ENCODE data around the gene U2AF1.
"Not testable (repeated sequence)": the region's sequence is repeated elsewhere in the genome, so short reads cannot be mapped to it uniquely, and the experiment has no call there.

- TF ChIP-seq, protein P1, sequence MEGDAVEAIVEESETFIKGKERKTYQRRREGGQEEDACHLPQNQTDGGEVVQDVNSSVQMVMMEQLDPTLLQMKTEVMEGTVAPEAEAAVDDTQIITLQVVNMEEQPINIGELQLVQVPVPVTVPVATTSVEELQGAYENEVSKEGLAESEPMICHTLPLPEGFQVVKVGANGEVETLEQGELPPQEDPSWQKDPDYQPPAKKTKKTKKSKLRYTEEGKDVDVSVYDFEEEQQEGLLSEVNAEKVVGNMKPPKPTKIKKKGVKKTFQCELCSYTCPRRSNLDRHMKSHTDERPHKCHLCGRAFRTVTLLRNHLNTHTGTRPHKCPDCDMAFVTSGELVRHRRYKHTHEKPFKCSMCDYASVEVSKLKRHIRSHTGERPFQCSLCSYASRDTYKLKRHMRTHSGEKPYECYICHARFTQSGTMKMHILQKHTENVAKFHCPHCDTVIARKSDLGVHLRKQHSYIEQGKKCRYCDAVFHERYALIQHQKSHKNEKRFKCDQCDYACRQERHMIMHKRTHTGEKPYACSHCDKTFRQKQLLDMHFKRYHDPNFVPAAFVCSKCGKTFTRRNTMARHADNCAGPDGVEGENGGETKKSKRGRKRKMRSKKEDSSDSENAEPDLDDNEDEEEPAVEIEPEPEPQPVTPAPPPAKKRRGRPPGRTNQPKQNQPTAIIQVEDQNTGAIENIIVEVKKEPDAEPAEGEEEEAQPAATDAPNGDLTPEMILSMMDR (IDR thresholded peaks at IDR 0.05 in 2 of 3, conservative IDR thresholded peaks at IDR 0.05 in 1 of 3; ENCODE audit: insufficient read depth in 2 of 3, low read depth in 1 of 3, low read length in 3 of 3): not testable (repeated sequence)
- not testable (repeated sequence) for TF ChIP-seq HMGXB4 (CRISPR knock-in tag; IDR thresholded peaks at IDR 0.05); BACH1 (tag; IDR thresholded peaks at IDR 0.05); ZNF24 (IDR thresholded peaks at IDR 0.05); MXI1 (IDR thresholded peaks at IDR 0.05; ENCODE audit: low read depth, low read length); CBFB (CRISPR knock-in tag; IDR thresholded peaks at IDR 0.05); POLR3A (IDR thresholded peaks at IDR 0.05; ENCODE audit: borderline replicate concordance, extremely low read depth, insufficient read depth, insufficient read length); BHLHE40 (IDR thresholded peaks at IDR 0.05; ENCODE audit: low read length); REST (IDR thresholded peaks at IDR 0.05; ENCODE audit: borderline replicate concordance); REST (CRISPR knock-in tag; IDR thresholded peaks at IDR 0.05; ENCODE audit: low read depth); EP300 (IDR thresholded peaks at IDR 0.05; ENCODE audit: low read length); TBP (optimal IDR thresholded peaks at IDR 0.05; ENCODE audit: low read depth, low read length)
- TF ChIP-seq, protein P2, sequence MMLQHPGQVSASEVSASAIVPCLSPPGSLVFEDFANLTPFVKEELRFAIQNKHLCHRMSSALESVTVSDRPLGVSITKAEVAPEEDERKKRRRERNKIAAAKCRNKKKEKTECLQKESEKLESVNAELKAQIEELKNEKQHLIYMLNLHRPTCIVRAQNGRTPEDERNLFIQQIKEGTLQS (IDR thresholded peaks at IDR 0.05): not testable (repeated sequence)
- TF ChIP-seq, protein P2 (CRISPR knock-in tag; conservative IDR thresholded peaks at IDR 0.05): not testable (repeated sequence)
Observed at GRCh38 chr21:43114483-43114882, 7.1 kb upstream of the U2AF1 start.
